WERI-Rb-1 (cell line): ENCODE measurements around the gene TREH.
"Not testable (repeated sequence)": the region's sequence is repeated elsewhere in the genome, so short reads cannot be mapped to it uniquely, and the experiment has no call there.

ENCODE experiments used
- DNase-seq: peaks from one replicate; pipeline ENCODE4 v3.0.0-alpha.2; 2020
- H3K27ac ChIP-seq: fragments of 250-450 bp; sonication (Bioruptor Pico); 2 replicates; pipeline ENCODE4 v1.5.1; 2020; ENCODE audit warnings: mild to moderate bottlenecking, moderate library complexity
- H3K27me3 ChIP-seq: fragments of 250-450 bp; sonication (Bioruptor Pico); 2 replicates; pipeline ENCODE4 v1.5.1; 2021; ENCODE audit warnings: mild to moderate bottlenecking, low read depth, moderate library complexity; ENCODE audit not compliant: insufficient read depth, severe bottlenecking
- H3K36me3 ChIP-seq: fragments of 250-450 bp; sonication (Bioruptor Pico); 2 replicates; pipeline ENCODE4 v1.5.1; 2020; ENCODE audit warnings: mild to moderate bottlenecking, moderate library complexity
- H3K4me3 ChIP-seq: 2 replicates; pipeline ENCODE4 v1.5.1; 2011; ENCODE audit warnings: low read depth, mild to moderate bottlenecking, control low read depth, low read length
- H3K9me3 ChIP-seq: fragments of 250-450 bp; sonication (Bioruptor Pico); 2 replicates; pipeline ENCODE4 v1.5.1; 2021; ENCODE audit warnings: mild to moderate bottlenecking, moderate library complexity; ENCODE audit not compliant: severe bottlenecking
- CTCF ChIP-seq: IDR thresholded peaks from 2 replicates; pipeline ENCODE4 v1.5.1; 2011; ENCODE audit warnings: low read depth, mild to moderate bottlenecking, control low read depth, inconsistent platforms, low read length

The TREH gene

GRCh38 chr11:118715837-118716260 is 36.4 kb upstream of the TREH start:
- Histone ChIP-seq H3K36me3 (no peaks in the 10 kb centered on the region), H3K9me3 (no peaks in the 10 kb centered on the region), H3K4me3 (no peak overlapping the region), H3K27me3 (no peaks in the 10 kb centered on the region), H3K27ac (peak overlapping the region; percentile 57; the same call in 1 of the 2 replicates)
- peak; percentile 58 for DNase-seq
- TF ChIP-seq CTCF = no peak

- H3K9me3 ChIP-seq = no peaks in the 10 kb centered on the region
- H3K27me3 ChIP-seq = no peaks in the 10 kb centered on the region
- no peak for TF ChIP-seq CTCF
- H3K4me3 ChIP-seq = no peak overlapping the region
- no peaks in the 10 kb centered on the region for H3K36me3 ChIP-seq
- H3K27ac ChIP-seq = peak overlapping the region; percentile 57; the same call in 1 of the 2 replicates
- DNase-seq = no peak
Measured at GRCh38 chr11:118715245-118715831, 35.9 kb upstream of the TREH start.

- Histone ChIP-seq H3K27me3 (no peaks in the 10 kb centered on the region), H3K4me3 (no peak overlapping the region), H3K9me3 (no peaks in the 10 kb centered on the region), H3K36me3 (no peaks in the 10 kb centered on the region), H3K27ac (no peak overlapping the region)
- TF ChIP-seq CTCF = no peak
- no peak for DNase-seq
Measured at GRCh38 chr11:118714816-118715215, 35.4 kb upstream of the TREH start.

GRCh38 chr11:118714416-118714815 is 35.0 kb upstream of the TREH start:
- H3K27ac ChIP-seq, H3K4me3 ChIP-seq, H3K27me3 ChIP-seq, H3K9me3 ChIP-seq, DNase-seq, H3K36me3 ChIP-seq: not testable (repeated sequence)

GRCh38 chr11:118708296-118708695 is 28.8 kb upstream of the TREH start:
- Histone ChIP-seq H3K9me3 (no peaks in the 10 kb centered on the region), H3K4me3 (no peak overlapping the region), H3K36me3 (no peaks in the 10 kb centered on the region), H3K27ac (no peak overlapping the region), H3K27me3 (no peaks in the 10 kb centered on the region)
- TF ChIP-seq CTCF = no peak
- no peak for DNase-seq

GRCh38 chr11:118706546-118706825 is 27.0 kb upstream of the TREH start:
- no peak for DNase-seq
- Histone ChIP-seq H3K27ac (no peak overlapping the region), H3K4me3 (no peak overlapping the region), H3K9me3 (no peaks in the 10 kb centered on the region), H3K36me3 (no peaks in the 10 kb centered on the region), H3K27me3 (no peaks in the 10 kb centered on the region)
- TF ChIP-seq CTCF = no peak
